Nephron (organoid): ENCODE measurements around the gene MYBBP1A.

Experiments
- H3K27ac Mint-ChIP-seq, 3 experiments: 2 replicates each; pipeline ENCODE4 v1.8.0; 2020; ENCODE audit warnings: mixed read lengths in 3 of 3, mild to moderate bottlenecking in 2 of 3, moderate library complexity in 1 of 3
- H3K27me3 Mint-ChIP-seq: 2 replicates; pipeline ENCODE4 v1.8.0; 2021; ENCODE audit warnings: low read depth, mild to moderate bottlenecking, moderate library complexity, mixed read lengths
- H3K36me3 Mint-ChIP-seq: 2 replicates; pipeline ENCODE4 v1.8.0; 2020; ENCODE audit warnings: low read depth, mixed read lengths
- H3K4me1 Mint-ChIP-seq: 2 replicates; pipeline ENCODE4 v1.8.0; 2020; ENCODE audit warnings: mixed read lengths
- H3K4me3 Mint-ChIP-seq, 3 experiments: 2 replicates each; pipeline ENCODE4 v1.8.0; 2020; ENCODE audit warnings: mild to moderate bottlenecking in 3 of 3, mixed read lengths in 3 of 3, moderate library complexity in 2 of 3
- H3K9me3 Mint-ChIP-seq: 2 replicates; pipeline ENCODE4 v1.8.0; 2020; ENCODE audit warnings: mixed read lengths
- TF ChIP-seq, protein P1 (sequence below), 3 experiments: fragments of 200-600 bp; sonication (generic); IDR thresholded peaks; one replicate each; pipeline ENCODE4 v1.5.0; 2021; ENCODE audit warnings: antibody characterized with exemption in 3 of 3; ENCODE audit not compliant: unreplicated experiment in 3 of 3

The MYBBP1A gene

GRCh38 chr17:4594931-4595684 is 39.9 kb upstream of the MYBBP1A start:
- no peaks in the 10 kb centered on the region for H3K9me3 Mint-ChIP-seq
- peaks cover 4% of the 10 kb centered on the region for H3K27me3 Mint-ChIP-seq
- H3K4me1 Mint-ChIP-seq = peaks cover 38% of the 10 kb centered on the region
- peak overlapping the region; percentile 54 to 74 (median 55) for H3K27ac Mint-ChIP-seq
- TF ChIP-seq, protein P1, sequence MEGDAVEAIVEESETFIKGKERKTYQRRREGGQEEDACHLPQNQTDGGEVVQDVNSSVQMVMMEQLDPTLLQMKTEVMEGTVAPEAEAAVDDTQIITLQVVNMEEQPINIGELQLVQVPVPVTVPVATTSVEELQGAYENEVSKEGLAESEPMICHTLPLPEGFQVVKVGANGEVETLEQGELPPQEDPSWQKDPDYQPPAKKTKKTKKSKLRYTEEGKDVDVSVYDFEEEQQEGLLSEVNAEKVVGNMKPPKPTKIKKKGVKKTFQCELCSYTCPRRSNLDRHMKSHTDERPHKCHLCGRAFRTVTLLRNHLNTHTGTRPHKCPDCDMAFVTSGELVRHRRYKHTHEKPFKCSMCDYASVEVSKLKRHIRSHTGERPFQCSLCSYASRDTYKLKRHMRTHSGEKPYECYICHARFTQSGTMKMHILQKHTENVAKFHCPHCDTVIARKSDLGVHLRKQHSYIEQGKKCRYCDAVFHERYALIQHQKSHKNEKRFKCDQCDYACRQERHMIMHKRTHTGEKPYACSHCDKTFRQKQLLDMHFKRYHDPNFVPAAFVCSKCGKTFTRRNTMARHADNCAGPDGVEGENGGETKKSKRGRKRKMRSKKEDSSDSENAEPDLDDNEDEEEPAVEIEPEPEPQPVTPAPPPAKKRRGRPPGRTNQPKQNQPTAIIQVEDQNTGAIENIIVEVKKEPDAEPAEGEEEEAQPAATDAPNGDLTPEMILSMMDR (IDR thresholded peaks at IDR 0.05; ENCODE audit: unreplicated experiment in 3 of 3) = peak; percentile 16 to 50 (median 29)
- H3K4me3 Mint-ChIP-seq = no peak overlapping the region
- peaks cover 15% of the 10 kb centered on the region for H3K36me3 Mint-ChIP-seq

GRCh38 chr17:4594406-4594805 is 39.2 kb upstream of the MYBBP1A start:
- peaks cover 15% of the 10 kb centered on the region for H3K36me3 Mint-ChIP-seq
- H3K4me1 Mint-ChIP-seq = peaks cover 34% of the 10 kb centered on the region
- H3K27me3 Mint-ChIP-seq = peaks cover 4% of the 10 kb centered on the region
- TF ChIP-seq, protein P1 (IDR thresholded peaks at IDR 0.05; ENCODE audit: unreplicated experiment in 3 of 3) = no peak
- peak overlapping the region; percentile 54 to 74 (median 55) for H3K27ac Mint-ChIP-seq
- no peaks in the 10 kb centered on the region for H3K9me3 Mint-ChIP-seq
- no peak overlapping the region for H3K4me3 Mint-ChIP-seq

DNA sequence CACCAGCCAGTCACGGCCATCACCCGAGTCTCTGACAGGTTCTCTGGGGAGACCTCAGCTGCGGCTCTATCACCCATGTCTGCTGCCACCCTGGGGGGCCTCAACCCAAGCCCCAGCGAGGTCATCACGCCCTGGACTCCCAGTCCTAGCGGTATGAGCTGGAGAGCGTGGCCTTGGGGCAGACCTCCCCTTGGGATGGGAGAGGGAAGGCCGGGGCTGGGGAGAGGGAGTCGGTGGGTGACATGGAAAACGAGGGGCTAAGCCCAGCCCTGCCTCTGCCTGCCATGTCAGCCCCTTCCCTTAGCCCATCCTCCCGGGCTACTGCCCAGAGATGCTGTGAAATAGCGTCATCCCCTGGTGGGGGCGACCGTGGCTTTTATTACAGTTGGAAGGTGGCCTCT is 37.8 kb upstream of the MYBBP1A start:
- Mint-ChIP-seq H3K4me1 (peaks cover 38% of the 10 kb centered on the region), H3K27me3 (peaks cover 4% of the 10 kb centered on the region), H3K36me3 (peaks cover 11% of the 10 kb centered on the region), H3K9me3 (no peaks in the 10 kb centered on the region), H3K4me3 (no peak overlapping the region), H3K27ac (peak overlapping the region; percentile 63 to 83 (median 65))
- TF ChIP-seq, protein P1 (IDR thresholded peaks at IDR 0.05; ENCODE audit: unreplicated experiment in 3 of 3) = no peak

- no peak overlapping the region for H3K4me3 Mint-ChIP-seq
- peak overlapping the region in 2 of 3 experiments; percentile 52 to 86 for H3K27ac Mint-ChIP-seq
- H3K36me3 Mint-ChIP-seq = peaks cover 8% of the 10 kb centered on the region
- no peaks in the 10 kb centered on the region for H3K9me3 Mint-ChIP-seq
- peaks cover 4% of the 10 kb centered on the region for H3K27me3 Mint-ChIP-seq
- H3K4me1 Mint-ChIP-seq = peaks cover 38% of the 10 kb centered on the region
- TF ChIP-seq, protein P1 (IDR thresholded peaks at IDR 0.05; ENCODE audit: unreplicated experiment in 3 of 3) = no peak
Observed at GRCh38 chr17:4592240-4593005, 37.2 kb upstream of the MYBBP1A start.

DNA sequence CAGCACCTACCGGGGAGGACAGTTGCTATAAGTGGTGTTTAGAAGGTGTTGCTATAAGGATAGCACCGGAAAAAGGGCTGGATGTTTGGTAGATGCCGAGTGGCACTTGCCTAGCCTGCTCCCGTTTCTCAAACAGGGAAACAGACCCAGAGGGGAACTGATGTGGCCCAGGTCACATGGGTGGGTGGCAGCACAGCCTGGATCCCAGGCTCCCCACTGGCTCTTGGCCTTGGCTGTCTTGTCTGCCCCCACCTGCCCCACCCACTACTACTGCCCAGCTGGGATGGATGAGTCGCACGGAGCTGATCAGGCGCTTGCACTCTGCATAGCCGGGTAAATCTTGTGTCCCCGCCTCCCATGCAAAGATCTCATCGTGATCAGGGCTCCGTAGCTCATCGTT is 36.3 kb upstream of the MYBBP1A start:
- no peak overlapping the region for H3K27ac Mint-ChIP-seq

More for the DNA sequence above, 36.3 kb upstream of the MYBBP1A start:
- TF ChIP-seq, protein P1 (IDR thresholded peaks at IDR 0.05; ENCODE audit: unreplicated experiment in 3 of 3) = no peak
- no peak overlapping the region for H3K4me3 Mint-ChIP-seq
- peaks cover 40% of the 10 kb centered on the region for H3K4me1 Mint-ChIP-seq
- peaks cover 9% of the 10 kb centered on the region for H3K36me3 Mint-ChIP-seq
- H3K27me3 Mint-ChIP-seq = peaks cover 4% of the 10 kb centered on the region
- no peaks in the 10 kb centered on the region for H3K9me3 Mint-ChIP-seq
